GM19397 (cell line): ENCODE data around the gene PLEKHM3.
"Not testable (repeated sequence)": the region's sequence is repeated elsewhere in the genome, so short reads cannot be mapped to it uniquely, and the experiment has no call there.

Experiments used
- ATAC-seq: cut with Tn5 transposase; IDR thresholded peaks from one replicate; pipeline ENCODE4 v1.9.1; 2021; ENCODE audit warnings: mild to moderate bottlenecking, moderate library complexity; ENCODE audit not compliant: unreplicated experiment

Gene PLEKHM3

DNA sequence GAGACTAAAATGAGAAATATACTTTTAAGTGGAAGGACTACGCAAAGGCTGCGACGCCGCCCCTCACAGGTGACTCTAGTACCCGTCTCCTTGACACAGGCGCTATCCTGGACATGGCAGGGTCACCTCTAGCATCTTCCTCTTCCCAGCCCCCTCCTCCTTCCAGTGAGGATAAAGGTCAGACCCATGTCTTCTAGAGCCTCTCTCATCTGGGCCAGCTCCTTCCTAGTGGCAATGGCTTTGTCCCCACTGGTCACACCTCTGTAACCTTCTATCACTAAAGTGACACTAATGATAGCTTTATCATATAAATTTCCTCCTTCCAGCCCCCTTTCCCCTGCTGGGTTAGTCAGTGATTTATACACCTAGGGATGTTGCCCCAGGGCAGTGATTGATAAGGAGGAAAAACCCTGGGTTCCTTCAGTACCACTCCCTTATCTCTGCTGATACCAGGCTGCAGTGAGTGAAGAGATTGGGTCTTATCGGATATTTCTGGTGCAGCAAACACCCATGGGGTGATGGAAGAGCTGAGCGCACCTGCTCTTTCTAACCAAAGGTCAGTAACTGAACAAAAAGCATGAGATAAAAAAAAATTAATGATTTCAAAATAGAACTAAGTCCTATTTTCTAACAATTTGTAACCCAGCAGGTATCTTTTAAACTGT lies 193.6 kb downstream of the PLEKHM3 start:
- no peak for ATAC-seq

DNA sequence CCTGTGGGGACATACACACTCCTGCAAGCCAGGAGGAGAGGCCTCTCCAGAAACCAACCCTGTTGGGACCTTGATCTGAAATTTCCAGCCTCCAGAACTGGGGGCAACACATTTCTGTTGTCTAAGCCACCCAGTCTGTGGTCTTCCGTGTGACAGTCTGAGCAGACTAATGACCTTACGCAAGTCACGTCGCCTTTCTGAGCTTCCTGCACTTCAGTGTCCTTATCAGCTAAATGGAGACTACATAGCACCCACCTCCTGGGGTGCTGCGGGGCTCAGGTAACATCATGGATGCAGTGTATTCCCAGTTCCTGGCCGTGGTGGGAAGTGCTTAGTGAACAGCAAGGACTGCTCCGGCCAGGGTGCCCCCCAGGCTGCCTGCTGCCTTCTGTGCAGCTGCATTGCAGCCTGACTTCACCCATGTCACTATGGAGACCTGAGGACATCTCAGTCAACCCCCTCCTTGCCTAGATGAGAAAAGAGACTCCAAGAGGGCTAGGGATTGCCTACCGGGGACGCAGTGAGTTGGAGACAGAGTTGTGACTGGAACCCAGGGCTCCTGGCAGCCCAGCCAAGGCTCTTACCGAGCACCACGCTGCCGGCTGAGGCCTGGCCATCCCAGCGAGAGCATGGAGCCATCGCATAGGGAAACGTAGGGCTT lies 194.4 kb downstream of the PLEKHM3 start:
- ATAC-seq, result no peak

DNA sequence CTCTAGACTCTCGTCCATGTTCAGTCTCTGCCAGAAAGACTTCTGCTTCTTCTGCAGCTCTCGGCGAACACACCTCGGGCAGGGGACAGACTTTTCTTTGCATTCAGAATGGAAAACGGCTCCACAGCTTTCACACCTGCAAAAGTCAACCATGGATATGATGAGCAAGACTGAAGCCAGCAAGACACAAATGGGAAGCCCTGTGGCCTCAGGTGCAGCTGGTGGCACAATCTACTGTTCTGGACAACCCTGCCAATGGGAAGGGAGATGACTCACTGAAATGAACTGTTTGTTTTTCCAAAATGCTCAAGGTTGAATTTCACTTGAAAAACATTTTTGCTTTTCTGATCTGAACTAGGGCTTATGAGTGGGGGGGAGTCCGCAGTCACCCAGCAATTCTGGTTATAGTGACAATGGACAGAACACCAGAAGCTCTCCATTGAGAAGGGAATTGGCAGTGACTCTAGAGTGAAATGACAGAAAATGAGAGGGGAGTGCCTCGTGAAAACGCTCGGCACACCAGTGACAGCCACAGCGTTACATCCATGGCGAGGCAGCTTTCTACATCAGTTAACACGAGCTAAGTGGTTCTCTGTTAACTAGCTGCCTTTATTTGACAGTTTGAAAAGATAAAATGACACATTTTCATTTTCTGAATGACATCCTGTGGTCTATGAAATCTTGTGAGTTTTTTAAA lies 196.8 kb downstream of the PLEKHM3 start:
- no peak for ATAC-seq

DNA sequence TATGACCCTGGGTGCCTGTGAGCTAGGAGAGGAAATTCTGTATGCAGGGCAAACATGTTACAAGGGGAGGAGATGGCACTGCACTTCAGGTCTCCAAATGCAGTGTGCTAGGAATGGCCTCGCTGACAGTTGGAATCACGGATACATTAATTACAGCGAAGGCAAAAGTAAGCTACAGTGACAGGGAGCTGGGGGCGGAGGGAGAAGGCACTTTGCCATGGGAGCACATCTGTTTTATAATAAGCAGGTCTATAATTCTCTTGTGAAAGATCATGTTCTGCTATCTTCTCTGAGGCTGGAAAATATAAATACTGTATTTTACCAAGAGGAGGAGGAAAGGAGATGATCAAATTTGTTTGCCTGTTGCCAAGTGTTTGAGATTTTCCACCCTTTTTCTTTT lies 199.3 kb downstream of the PLEKHM3 start:
- ATAC-seq, result no peak

DNA sequence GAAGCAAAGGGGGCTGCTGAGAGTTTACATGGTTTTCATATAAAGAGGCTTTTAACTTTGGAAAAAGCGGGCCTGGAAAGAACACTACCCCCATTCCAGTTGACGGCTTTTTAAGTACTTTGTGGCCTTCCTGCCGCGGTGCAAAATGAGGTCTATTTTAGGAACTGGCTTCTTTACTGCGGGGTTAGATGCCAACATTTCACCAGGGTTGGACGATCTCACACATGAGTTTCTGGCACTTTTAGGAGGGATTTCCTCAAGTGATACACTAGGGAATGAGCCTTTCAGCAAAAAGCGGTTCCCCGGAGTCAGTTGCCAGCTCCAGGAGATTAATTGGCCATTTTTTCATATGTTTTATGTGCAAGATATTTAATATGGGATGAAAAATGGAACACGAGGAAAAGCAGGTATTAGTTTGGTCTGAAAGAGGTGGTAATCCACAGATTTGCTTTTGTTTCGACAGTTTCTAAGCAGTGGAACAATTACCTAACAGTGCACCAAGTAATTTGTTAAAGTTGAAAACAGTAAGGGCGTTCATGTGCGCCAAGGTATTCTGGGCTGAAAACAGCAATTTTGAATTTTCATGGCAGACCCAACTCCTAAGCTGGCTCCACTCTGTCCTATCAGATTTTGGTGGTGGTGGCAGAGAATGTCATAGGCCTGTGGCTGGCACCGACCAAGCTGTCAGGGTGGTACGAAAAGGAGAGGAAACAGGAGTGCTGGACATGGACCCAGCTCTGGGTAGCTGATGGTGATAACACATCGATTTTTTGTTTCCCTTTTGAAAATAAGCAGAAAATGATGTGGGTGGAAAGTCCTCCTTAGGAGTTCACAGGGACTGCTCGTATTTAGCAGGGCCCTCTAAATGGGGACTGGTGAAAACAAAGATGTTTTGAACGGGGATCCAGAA lies 200.0 kb downstream of the PLEKHM3 start:
- ATAC-seq, result no peak

DNA sequence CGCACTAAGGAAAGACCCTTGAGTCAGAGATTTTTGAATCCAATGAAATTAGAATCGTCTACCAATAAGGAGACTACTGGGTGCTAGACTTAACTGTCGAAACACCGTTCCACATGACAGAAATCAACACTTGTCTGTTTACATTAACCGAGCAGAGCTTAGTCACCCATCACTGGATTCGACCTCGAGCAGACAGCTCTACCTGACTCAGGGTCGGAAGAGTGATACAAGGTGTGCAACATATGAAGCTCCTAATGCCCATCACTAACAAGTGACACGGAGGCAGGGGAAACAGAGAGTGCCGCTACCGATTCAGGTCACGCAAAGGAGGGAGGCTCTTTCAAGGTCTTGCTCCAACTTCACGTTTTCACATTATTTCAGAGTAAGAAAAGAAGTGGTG lies 201.5 kb downstream of the PLEKHM3 start:
- no peak for ATAC-seq

DNA sequence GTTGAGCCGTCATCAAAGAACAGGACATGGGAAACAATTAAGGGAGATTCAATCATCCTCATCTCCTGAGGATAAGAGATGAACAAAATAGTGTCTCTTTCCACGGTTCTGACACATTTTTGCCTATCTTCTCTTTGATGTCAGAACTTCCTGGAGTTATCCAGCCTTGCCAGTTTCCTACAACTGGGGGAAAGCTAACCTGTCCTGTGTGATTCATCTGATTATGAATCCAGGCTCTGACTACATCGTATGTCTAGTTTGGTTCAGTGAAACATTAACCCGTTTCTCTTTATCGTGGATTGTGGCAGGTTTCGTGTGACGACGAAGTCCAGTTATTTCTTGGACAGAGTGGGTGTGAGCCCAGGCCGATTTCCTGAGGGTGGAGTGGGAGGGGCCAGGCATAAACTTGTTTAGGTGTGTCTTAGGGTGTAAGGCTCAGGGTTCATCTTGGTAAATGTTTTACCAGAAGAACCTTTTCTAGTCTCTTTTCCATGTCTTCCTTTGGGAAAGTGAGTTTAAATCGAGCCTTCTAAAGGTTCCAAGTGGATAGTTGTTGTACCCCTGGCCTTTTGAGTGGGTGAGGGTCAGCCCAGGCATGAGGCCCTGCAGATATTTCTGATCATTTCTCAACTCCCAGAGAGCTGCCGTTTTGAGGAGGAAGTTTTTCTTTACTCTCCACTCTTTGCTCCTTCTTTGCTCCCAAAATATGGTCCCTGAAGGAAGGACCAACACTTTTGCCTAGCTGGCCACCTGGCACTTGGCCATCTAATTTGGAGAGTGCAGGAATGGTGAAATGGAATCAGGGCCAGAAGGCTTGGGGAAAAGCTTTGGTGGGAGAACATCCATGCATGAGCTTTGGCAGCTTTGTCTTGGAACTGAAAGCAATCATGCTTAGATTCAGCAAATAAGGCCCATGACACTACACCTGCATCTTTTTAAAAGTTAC lies 205.2 kb downstream of the PLEKHM3 start:
- ATAC-seq, result no peak

DNA sequence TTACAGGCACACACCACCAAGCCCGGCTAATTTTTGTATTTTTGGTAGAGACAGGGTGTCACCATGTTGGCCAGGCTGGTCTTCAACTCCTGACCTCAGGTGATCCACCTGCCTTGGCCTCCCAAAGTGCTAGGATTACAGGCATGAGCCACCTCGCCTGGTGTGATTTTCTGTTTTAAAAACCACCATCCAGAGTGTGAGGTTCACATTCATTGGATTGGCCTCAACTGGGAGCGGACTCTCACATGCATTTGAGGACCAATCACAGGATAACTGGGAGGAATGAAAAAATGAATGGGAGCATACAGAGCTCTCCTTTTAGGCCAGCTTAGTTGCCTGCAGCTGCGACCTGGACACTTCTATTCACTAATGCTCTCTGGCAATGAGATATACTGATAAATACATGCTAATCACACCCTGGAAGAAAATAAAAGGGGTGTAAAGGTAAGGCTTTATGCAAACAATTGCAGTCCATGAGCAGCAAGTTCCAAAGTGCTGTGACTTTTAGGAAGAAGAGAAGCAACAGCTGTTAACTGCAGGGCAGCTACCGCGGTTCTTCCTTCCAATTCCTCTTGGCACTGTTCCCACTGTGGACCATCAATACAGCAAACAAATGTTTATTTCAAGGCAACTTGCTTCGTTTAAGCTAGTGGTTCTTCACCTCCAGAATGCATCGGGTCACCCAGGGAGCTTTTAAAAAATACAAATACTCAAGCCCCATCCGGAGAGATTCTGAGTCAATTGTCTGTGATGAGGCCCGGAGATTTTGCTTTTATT lies 206.1 kb downstream of the PLEKHM3 start:
- no peak for ATAC-seq

DNA sequence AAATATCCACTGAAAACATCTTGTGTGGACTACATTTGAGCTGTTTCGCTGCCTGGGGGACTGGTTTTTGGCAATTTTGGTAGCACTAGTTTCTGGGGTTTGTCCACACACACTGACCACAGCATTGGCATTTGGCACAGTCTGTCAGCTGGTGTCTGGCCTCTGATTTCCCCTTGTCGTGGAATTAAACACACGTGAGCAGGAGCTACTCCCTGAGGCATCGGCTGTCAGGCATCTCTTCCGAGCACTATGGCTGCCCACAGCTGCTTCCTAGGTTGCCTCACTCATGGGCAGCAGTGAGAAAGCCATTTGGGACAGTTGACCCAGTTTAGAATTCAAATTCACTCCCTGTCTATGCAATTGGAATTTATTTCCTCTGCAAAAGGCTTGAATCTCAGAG lies 208.8 kb downstream of the PLEKHM3 start:
- ATAC-seq, result no peak

DNA sequence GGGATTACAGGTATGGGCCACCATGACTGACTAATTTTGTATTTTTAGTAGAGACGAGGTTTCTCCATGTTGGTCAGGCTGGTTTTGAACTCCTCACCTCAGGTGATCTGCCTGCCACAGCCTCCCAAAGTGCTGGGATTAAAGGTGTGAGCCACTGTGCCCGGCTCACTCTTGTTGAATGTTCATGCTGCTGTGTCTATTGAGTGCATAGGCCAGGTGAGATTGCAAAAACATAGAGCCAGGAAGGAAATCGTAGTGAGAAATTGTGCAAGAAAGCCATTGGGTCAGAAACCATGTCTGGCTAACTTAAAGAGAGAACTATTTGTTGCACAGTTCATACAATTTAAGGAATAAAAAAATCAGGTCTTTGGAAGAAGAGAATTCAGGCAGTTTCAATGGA lies 210.1 kb downstream of the PLEKHM3 start:
- no peak for ATAC-seq

DNA sequence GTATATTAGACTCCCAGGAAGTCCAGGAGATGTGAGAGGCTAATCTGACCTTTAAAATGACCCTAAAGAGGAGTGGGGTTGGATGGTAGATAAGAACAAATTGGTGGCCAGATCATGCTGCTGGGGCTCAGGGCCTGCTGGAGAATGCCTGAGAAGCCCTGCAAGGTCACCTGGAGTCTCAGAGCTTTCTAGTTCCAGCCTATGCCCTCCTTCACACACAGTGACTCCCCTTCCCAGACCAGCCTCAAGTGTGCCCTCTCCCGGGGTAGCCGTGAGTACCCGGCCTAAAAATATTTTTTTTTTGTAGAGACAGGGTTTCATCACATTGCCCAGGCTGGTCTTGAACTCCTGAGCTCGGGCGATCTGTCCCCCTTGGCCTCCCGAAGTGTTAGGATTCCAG lies 211.4 kb downstream of the PLEKHM3 start:
- ATAC-seq, result no peak

DNA sequence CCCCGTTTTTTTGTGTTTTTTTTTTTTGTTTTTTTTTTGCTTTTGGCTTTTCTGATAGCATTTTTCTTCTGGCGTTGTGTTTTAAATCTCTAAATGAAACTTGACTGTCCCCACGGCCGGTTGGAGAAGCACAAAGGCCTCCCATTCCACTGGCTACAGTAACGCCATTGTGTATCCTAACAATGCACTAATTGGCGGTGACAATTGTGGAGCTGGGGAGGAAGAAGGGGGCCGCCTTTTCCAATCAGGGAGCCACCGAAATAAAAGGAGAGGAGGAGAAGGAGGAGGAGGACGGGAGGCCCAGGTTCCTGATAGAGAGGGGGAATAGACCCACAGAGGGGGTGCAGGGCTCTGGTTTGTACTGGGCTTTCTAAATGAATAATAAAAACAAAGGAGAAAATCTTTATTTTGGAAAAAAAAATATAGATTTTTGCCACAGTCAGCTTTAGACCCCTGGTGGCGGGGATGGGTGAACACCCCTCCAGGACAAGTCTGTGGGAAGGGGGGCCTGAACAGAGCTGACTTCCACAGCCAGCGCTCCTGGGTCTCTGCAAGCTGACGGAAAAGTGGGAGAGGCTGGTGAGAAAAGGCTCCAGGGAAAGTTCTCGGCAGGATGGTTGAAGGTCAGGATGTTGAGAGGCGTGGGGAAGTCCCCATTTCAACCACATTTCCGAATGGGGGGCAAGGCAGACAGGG lies 212.0 kb downstream of the PLEKHM3 start:
- no peak for ATAC-seq

DNA sequence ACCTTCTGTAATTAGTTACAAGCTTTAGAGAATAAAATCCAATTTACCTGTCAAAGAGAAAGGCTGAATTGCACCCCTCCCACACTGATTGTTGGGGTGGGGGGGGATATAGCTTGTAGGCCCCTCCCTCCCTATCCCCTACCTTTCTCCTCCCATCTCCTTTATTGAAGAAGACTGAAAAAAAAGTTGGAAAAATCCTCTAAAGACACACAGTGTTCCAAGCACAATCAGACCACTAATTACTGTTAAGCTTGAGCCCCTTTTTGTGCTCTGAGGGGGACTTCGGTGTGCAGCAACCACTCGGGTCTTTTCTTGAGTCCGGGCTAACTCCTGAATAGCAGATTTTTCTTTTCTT lies 212.6 kb downstream of the PLEKHM3 start:
- no peak for ATAC-seq

DNA sequence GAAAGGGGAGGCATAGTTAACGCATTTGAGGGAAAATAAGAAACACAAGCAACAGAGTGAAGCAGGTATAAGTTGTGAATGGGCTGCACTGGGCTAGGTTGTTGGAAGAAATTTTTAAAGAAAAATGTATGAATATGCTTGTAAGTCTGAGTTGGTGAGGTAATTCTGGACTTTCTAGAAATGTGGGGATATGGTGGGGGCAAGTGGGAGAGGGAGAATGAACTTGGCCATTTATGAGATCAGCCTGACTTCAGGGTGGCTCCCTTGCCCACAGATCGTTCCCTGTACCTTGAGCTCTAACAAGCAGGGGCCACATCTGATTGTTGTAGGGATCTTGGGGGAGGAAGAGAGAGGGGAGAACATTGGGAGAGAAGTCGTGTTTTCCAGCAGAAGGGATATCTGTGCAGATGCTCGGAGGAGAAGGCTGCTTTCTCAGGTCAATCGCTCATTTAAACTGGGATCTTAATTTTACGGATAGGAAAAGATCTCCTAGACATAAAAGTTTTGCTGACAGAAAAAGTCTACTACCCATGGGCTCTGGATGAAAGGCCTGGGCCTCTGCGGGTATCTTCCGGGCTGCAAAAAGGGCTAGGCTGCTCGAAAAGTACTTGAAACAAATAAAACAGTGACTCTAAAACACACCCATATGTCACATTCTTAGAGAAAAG lies 213.1 kb downstream of the PLEKHM3 start:
- no peak for ATAC-seq

DNA sequence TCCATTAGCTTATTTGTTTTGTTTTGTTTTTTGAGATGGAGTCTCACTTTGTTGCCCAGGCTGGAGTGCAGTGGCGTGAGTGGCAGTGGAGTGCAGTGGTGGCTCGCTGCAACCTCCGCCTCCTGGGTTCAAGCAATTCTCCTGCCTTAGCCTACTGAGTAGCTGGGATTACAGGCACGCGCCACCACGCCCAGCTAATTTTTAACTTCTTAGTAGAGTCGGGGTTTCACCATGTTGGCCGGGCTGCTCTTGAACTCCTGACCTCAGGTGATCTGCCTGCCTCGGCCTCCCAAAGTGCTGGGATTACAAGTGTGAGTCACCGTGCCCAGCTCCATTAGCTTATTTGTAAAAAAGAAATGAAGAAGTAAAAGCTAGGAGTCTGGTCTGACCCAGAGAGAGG lies 213.7 kb downstream of the PLEKHM3 start:
- ATAC-seq, result not testable (repeated sequence)

DNA sequence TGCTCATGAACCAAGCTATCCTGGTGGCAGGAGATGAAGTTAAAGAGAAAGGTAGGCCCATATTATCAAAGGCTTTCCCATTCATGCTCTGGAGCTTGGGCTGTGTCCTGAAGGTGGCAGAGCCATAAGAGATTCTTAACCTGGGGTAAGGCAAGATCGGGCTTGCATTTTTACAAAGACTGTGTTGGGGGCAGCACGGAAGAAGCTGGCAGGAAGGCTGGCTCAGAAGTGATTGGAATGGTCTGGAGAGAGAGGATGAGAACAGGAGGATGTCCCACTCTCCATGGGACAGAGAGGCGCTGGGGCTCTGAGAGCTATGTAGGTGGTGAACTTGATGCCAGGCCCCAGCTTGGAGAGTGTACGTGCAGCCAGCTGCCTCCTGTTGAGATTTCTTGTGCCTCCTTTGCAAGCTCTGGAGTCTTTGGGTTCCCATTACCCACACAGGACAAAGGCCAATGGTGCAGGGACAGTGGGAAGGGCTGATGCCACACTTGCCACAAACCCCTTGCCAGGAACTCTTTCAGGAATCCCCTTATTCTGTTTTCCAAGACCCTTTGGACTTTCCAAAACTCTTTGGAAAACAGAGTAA lies 215.0 kb downstream of the PLEKHM3 start:
- no peak for ATAC-seq

DNA sequence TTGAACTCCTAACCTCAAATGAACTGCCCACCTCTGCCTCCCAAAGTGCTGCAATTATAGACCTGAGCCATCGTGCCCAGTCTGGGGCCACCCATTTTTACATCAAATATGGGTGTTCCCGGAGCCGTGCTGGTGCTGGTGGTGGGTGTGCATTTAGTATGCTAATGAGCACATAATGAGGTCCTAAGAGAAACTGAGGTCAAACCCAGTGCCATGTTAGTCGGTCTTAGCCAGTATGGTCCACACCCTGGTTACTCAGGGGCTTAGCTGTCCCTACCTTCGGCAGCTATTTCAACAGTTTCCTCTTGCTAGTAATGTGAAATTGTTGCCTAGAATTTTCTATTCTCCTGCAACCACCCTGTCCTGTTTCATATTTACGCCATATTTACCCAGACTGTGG lies 217.2 kb downstream of the PLEKHM3 start:
- ATAC-seq, result no peak

DNA sequence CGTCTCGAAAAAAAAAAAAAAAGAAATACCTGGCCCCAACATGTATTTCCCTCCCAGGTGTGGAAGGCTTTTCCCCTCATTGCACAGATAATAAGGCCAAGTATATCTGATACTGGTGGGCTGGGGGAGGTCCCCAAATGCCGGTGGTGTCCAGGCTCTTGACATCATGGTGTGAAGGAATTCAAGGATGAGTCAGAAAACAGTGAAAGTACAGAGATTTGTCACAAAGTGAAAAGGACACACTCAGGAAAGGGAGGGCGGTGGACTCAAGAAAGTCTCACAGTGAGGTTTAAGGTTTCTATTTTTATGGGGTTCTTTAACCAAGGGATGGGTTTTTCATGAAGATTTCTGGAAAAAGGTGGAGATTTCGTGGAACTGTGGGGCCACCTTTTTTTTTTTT lies 217.8 kb downstream of the PLEKHM3 start:
- ATAC-seq, result no peak
